DMS153 (cell line): ENCODE results near the gene SRRM3.
"Not testable (repeated sequence)": the region's sequence is repeated elsewhere in the genome, so short reads cannot be mapped to it uniquely, and the experiment has no call there.

Source experiments
- DNase-seq: peaks from one replicate; lab custom pipeline; 2025; lab: John Stamatoyannopoulos, UW

SRRM3 gene

GRCh38 chr7:76191783-76192240 is 9.9 kb upstream of the SRRM3 start:
- DNase-seq, result peak; percentile 26

- DNase-seq, result no peak
Measured at GRCh38 chr7:76193466-76193865, 8.2 kb upstream of the SRRM3 start.

GRCh38 chr7:76193883-76194282 is 7.8 kb upstream of the SRRM3 start:
- DNase-seq, result no peak

- no peak for DNase-seq
Measured at GRCh38 chr7:76196786-76197185, 4.9 kb upstream of the SRRM3 start.

GRCh38 chr7:76198202-76198601 is 3.5 kb upstream of the SRRM3 start:
- DNase-seq, result no peak

- no peak for DNase-seq
Measured at GRCh38 chr7:76202666-76203030, 952 bp downstream of the SRRM3 start.

- no peak for DNase-seq
Measured at GRCh38 chr7:76204147-76204546, 2.5 kb downstream of the SRRM3 start.

- no peak for DNase-seq
Measured at GRCh38 chr7:76206633-76207032, 4.9 kb downstream of the SRRM3 start.

GRCh38 chr7:76209310-76209709 is 7.6 kb downstream of the SRRM3 start:
- no peak for DNase-seq

- no peak for DNase-seq
Measured at GRCh38 chr7:76211216-76211615, 9.5 kb downstream of the SRRM3 start.

- not testable (repeated sequence) for DNase-seq
Measured at GRCh38 chr7:76215349-76215748, 13.7 kb downstream of the SRRM3 start.

GRCh38 chr7:76216381-76217082 is 14.8 kb downstream of the SRRM3 start:
- no peak for DNase-seq

- no peak for DNase-seq
Measured at GRCh38 chr7:76217942-76218566, 16.4 kb downstream of the SRRM3 start.

- no peak for DNase-seq
Measured at GRCh38 chr7:76220185-76221057, 18.7 kb downstream of the SRRM3 start.

GRCh38 chr7:76222333-76222732 is 20.6 kb downstream of the SRRM3 start:
- DNase-seq, result no peak

GRCh38 chr7:76222839-76223238 is 21.1 kb downstream of the SRRM3 start:
- DNase-seq, result no peak

- no peak for DNase-seq
Measured at GRCh38 chr7:76223286-76223972, 21.7 kb downstream of the SRRM3 start.

- DNase-seq, result no peak
Measured at GRCh38 chr7:76224695-76225094, 23.0 kb downstream of the SRRM3 start.

GRCh38 chr7:76225379-76225778 is 23.7 kb downstream of the SRRM3 start:
- no peak for DNase-seq

- DNase-seq, result no peak
Measured at GRCh38 chr7:76225951-76226350, 24.3 kb downstream of the SRRM3 start.

- DNase-seq, result not testable (repeated sequence)
Measured at GRCh38 chr7:76226878-76227423, 25.3 kb downstream of the SRRM3 start.

- DNase-seq, result no peak
Measured at GRCh38 chr7:76230214-76230613, 28.5 kb downstream of the SRRM3 start.
